ENCODE measurements around the gene CAPG.
"Not testable (repeated sequence)": the region's sequence is repeated elsewhere in the genome, so short reads cannot be mapped to it uniquely, and the experiment has no call there.

Gene CAPG

GRCh38 chr2:85409845-85410583 is at the start of gene CAPG:
Gene CAPG, minus strand, starts transcription at chr2:85410366. Its CDS starts 8,221 bp downstream, at chr2:85402145.
- peak; percentile 72 for DNase-seq (ENCODE audit: low spot score)

- no peak for DNase-seq (ENCODE audit: low spot score)
Measured at GRCh38 chr2:85459771-85460170, 49.6 kb upstream of the CAPG start.

GRCh38 chr2:85458601-85459563 is 48.7 kb upstream of the CAPG start:
- no peak for DNase-seq (ENCODE audit: low spot score)

GRCh38 chr2:85457877-85458316 is 47.7 kb upstream of the CAPG start:
- peak; percentile 84 for DNase-seq (ENCODE audit: low spot score)

- no peak for DNase-seq (ENCODE audit: low spot score)
Measured at GRCh38 chr2:85457043-85457442, 46.9 kb upstream of the CAPG start.

- no peak for DNase-seq (ENCODE audit: low spot score)
Measured at GRCh38 chr2:85455552-85456090, 45.5 kb upstream of the CAPG start.

GRCh38 chr2:85453571-85453970 is 43.4 kb upstream of the CAPG start:
- DNase-seq (ENCODE audit: low spot score): no peak

- DNase-seq (ENCODE audit: low spot score): no peak
Measured at GRCh38 chr2:85452237-85452636, 42.1 kb upstream of the CAPG start.

- no peak for DNase-seq (ENCODE audit: low spot score)
Measured at GRCh38 chr2:85449214-85449588, 39.0 kb upstream of the CAPG start.

GRCh38 chr2:85448461-85449213 is 38.5 kb upstream of the CAPG start:
- DNase-seq (ENCODE audit: low spot score): no peak

GRCh38 chr2:85447222-85447585 is 37.0 kb upstream of the CAPG start:
- no peak for DNase-seq (ENCODE audit: low spot score)

- no peak for DNase-seq (ENCODE audit: low spot score)
Measured at GRCh38 chr2:85446296-85447221, 36.4 kb upstream of the CAPG start.

- DNase-seq (ENCODE audit: low spot score): peak; percentile 82
Measured at GRCh38 chr2:85445316-85446295, 35.4 kb upstream of the CAPG start.

GRCh38 chr2:85444629-85445172 is 34.5 kb upstream of the CAPG start:
- no peak for DNase-seq (ENCODE audit: low spot score)

- DNase-seq (ENCODE audit: low spot score): no peak
Measured at GRCh38 chr2:85441864-85442263, 31.7 kb upstream of the CAPG start.

GRCh38 chr2:85440729-85441128 is 30.6 kb upstream of the CAPG start:
- DNase-seq (ENCODE audit: low spot score): no peak

GRCh38 chr2:85439986-85440385 is 29.8 kb upstream of the CAPG start:
- DNase-seq (ENCODE audit: low spot score): no peak

- DNase-seq (ENCODE audit: low spot score): not testable (repeated sequence)
Measured at GRCh38 chr2:85439569-85439968, 29.4 kb upstream of the CAPG start.

- DNase-seq (ENCODE audit: low spot score): no peak
Measured at GRCh38 chr2:85439025-85439472, 28.9 kb upstream of the CAPG start.
